GM19468 (cell line): Measurements from ENCODE around the gene PELI2.

Experiments
- ATAC-seq: cut with Tn5 transposase; IDR thresholded peaks from one replicate; pipeline ENCODE4 v1.9.1; 2021; ENCODE audit warnings: mild to moderate bottlenecking, moderate library complexity, moderate number of reproducible peaks; ENCODE audit not compliant: unreplicated experiment; ENCODE audit errors: extremely low read depth

PELI2 gene

DNA sequence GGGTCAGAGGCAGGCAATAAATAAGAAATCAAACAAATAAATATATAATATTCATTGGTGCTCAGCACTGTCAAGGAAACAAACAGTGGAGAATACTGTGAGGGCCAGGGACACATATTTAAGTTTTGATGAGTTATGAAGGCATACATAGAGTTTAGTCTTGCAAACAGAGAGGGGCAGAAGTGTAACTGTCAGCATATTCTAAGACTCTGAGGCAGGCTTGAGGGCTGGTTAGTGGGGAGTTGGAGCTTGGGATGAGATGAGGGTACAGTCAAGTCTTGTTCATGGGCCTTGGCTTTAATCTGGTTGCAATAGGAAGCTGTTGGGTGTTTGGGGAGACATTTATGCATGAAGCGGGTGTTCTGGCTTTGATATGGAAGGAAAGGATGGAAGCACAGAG lies 78.9 kb downstream of the PELI2 start:
- no peak for ATAC-seq

DNA sequence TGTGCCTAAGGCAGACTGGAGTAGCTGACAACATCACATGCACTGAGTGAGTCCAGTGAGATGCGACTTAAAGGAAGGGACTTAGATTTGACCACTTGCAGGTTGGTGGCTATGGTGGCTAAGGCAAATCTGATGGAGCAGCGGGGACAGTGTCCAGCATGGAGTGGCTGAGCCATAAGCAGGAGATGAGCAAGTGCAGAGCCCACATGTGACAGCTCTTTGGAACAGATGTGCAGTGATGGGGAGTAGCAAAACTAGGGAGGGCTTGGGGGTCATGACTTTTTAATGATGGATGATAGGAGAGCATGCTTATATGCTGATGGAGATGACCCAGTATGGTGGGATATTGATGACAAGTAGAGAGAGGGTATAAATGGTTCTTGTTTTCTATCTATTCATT lies 80.2 kb downstream of the PELI2 start:
- ATAC-seq: no peak

GRCh38 chr14:56199095-56199981 lies 81.1 kb downstream of the PELI2 start:
- ATAC-seq: peak; percentile 24

DNA sequence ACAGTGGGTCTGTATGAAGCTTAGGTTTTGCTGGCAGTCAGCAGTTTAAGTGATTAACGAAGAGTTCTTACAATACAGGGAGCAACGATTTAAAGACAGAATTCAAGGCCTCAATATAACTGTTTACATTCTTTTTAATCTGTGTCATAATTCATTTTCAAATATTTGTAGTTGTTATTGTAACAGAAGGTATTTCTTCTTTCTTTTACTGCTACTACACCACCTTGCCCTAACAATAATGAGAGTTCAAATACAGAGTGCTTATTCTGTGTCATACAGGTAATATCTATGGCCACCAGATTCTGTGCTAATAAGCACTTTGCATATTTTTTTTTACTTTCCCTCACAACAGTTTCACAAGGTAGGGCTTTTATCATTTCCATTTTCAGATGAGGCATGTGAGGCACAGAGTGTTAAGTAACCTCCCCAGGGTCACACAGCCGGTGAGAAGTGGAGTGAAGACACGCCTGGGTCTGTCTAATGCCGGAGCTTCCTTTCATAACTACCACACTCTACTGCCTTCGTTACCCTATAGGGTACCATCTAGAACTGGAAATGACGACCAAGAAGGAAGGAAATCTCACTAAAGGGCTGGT lies 81.9 kb downstream of the PELI2 start:
- peak; percentile 40 for ATAC-seq

DNA sequence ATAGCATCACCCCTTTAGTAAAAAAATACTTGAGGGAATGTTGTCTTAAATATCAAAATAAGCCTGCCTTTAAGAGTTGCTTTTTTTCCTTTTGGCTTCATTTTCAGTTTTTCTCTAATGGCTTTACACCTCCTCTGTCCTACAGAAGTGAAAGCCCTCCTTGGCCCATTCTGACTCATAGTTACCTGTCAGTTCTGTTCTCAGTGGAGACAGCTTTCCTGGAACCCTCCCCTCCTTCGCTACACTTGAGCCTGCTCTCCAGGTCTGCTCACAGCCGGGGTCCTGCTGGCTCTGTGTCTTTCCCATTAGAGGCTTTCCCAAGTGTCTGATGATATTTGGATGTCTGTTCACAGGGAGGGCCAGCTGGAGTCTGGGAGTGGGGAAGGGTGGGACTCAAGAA lies 84.0 kb downstream of the PELI2 start:
- ATAC-seq: no peak

DNA sequence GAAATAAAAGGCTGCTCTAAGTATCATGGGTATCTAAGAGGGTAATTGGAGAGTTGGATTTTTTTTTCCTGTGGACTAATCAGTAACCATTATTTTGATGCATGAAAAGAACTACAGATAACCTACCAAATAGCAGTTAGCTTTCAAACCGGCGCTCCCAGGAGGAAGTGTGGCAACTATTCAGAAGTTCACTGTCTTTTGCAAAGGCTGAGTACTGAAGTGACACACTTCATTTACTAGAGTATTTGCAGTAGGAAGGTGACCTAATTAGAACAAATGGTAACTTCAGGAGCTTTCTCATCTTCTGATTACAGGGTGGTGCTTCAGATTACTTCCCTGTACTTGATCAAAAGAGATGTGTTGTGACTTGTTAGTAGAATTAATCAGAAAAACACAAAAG lies 87.7 kb downstream of the PELI2 start:
- ATAC-seq: no peak

GRCh38 chr14:56206596-56206995 lies 88.4 kb downstream of the PELI2 start:
- ATAC-seq: no peak

DNA sequence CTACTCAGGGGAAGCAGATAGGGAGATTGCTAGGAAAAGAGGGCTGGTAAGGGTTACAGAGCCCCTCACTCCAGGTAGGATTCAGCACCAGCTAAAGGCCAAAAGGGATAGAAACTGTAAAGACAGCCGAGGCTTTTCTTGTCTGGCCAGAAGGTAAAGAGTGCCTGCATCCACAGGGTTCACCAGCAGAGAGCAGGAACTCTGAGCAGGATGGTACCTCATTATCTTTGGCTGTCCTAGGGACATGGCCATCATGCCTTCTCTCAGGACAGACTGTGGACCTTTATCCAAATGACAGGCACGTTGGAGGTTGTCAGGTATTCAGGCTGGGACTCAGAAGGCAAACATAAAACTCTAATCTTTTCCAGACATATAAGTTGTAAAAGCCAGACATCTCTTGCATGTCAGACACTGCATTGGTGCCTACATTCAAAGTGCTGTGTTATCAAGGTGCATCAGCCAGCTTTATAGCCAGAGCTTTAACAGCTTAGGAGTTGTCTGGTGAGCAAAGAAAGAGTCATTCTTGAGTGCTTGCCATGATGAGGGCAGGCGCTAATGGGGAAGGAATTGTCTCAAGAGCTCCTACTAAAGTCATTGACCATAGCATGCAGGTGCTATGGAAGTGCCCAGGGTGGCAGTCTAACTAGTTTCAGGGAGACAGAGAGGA lies 89.5 kb downstream of the PELI2 start:
- no peak for ATAC-seq

DNA sequence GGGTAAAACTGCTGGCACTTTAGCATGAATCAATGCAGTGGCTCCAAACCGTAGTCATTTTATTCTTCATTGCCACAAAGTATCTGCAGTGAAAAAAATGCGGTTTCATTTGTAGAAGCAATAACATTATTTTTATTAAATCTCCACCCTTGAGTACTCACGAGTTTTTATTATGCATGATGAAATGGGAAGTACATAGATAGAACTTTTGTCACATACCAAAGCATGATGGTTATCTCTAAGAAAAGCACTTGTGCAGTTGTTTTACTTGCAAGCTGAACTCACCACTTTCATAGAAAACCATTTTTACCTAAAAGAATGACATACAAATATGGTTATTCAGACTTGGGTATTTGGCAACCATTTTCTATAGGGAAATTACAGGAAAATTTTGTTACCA lies 90.3 kb downstream of the PELI2 start:
- no peak for ATAC-seq

DNA sequence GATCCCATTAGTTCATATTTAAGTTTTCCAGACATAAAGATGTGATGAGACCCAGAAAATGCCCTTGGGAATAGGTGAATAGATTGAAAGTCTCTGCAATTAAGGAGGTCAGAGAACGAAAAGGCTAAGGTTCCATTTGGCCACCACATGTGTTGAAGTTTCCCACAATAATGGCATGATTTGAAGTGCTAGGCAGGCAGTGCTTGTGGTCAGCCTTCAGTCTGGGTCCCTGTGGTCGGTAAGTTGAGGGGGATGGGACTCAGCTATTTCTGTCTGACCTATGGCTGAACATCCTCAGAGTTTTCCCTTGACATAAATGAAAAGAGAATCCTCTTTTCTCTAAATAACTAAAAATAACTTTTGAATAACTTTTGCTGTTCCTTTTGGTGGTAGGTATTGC lies 92.4 kb downstream of the PELI2 start:
- no peak for ATAC-seq

- no peak for ATAC-seq
Observed at GRCh38 chr14:56211084-56211483, 92.9 kb downstream of the PELI2 start.

DNA sequence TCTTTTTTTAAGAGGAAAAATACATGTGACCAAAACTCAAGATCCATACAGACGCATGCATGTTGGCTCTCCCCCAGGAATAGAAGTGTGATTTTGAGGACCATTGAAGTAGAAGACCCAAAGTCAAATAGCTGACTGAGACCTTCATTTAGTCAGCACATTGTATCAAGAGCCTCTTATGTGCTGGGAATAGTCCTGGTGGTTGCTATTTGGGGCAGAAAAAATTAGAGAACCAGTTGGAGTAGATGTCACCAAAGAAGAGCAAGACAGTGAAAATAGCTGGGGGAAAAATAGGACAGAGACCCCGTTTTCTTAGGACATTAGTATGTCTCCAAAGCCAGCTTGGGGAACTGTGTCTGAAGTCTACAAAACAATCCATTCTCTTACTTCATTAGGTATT lies 93.6 kb downstream of the PELI2 start:
- ATAC-seq: no peak

DNA sequence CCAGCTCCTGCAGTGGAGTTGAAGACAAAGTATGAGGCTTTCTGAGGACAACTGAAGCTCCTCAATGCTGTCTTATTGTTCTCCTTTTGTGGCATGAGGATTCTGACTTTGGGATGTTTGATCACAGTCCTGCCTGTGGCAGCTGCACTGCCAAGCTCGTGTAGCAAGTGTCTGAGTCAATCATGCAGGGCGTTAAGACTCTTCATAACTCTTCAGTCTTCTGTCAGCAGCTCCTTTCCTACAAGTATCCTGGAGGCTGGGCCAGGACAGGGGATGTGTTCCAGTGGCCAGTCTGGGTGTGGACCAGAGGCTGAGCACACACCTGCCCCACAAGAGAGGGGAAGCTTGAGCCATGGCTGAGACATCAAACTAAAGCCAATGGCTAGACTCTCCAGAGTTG lies 94.3 kb downstream of the PELI2 start:
- ATAC-seq: no peak

DNA sequence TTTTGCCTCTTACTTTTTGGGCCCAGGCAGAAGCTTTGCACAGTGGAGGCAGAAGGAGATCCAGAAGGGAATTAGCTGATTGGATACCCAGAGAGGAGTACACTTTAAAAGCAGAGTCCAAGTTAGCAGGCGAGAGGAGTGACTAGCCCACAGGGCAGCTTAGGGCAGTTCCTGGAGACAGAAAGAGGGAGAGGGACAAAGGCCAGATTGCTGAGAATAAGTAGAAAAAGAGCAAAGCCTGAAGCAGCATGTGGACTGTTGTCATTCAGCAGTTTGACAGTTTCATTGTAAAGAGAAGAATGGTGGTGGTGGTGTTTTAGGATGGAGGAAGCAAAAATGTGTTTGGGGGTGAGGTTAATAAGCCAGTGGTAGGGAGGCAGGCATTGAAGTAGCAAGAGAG lies 95.1 kb downstream of the PELI2 start:
- no peak for ATAC-seq

DNA sequence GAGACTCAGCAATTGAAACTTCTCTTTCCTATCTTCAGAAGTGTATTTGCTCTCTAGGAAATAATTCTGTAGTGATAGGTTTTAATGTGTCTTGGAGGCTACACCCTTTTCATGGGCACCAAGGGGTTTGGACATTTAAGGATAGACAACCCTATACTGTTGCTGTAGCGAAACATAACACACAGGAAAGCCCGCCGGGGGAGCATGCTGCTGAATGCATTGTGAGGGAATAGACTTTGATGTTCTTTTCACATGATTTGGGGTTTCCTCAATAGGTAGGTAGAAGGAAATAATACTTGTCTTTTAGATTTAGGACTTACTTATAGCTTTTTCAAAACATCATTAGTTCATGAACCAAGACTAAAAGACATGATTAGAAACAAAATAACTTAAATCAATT lies 97.0 kb downstream of the PELI2 start:
- no peak for ATAC-seq

DNA sequence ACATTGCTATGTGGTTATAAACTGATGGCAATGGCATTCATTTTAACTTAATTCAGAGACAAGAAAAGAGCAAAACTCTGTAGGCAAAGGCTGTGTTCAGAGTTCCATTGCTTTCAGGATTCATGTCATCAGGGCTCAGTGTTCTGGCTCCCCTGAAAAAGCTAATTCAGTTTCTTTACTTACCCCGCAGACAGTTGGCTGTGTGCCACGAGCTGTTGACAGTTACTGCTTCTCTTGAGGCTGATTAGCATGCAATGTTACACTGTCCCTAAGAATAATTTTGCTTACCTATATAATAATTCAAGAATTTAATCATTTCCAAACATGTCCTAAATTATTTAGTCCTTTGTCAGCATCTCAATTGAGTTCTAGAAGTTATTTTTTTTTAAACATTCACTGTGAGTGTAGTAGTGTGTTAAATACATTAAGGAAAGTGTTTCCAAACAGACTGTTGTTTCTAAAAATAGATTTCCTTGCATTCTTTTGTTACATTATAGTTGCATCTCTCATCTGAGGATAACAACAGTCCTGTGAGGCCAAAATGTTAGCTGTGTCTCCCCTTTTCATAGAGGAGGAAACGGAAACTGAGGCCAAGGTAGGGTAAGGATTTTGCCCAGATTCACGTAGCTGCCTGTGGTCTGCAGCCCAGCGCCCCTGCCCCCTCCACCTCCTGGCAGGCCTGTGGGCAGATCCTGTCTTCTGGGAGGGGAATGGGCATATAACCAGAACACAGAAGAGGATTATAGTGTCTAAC lies 98.6 kb downstream of the PELI2 start:
- no peak for ATAC-seq

GRCh38 chr14:56217380-56218045 lies 99.3 kb downstream of the PELI2 start:
- ATAC-seq: no peak

- ATAC-seq: no peak
Observed at GRCh38 chr14:56219666-56220413, 101.6 kb downstream of the PELI2 start.

DNA sequence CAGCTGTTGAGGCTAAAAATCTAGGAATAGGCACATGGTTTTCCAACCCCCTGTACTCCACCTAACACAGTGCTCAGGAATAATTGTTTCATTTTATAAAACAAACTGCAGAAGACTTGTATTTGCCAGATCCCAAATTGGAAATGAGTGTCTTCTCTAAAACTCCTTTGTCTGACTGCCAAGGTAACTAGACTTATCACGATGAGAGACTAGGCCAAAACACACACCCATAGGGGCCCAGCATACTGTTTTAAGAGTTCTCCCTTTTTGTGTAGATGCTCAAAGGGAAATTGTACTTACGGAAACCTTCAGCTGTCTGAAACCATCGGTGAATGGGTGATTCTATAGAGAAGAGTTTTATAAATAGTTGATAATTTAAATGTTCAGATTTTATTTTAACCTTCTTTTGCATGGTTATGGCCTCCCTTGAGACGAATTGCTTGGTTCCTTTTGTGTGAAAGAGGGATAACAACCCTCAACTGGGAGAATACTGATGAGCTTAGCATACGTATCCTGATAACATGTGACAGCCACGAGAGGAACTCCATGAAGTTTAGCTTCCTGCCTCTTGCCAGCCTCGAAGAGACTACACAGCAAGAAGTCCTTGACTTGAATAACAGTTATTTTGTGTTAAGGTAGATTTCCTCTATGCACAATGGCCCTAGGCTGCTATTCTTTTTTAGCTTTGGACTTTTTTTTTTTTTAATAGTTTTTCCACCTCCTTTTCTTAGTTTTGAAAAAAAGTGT lies 103.3 kb downstream of the PELI2 start:
- no peak for ATAC-seq
